ENCODE data around the gene HHAT.
"Not testable (repeated sequence)": the region's sequence is repeated elsewhere in the genome, so short reads cannot be mapped to it uniquely, and the experiment has no call there.

The HHAT gene

GRCh38 chr1:210631399-210631798 is 302.7 kb downstream of the HHAT start:
- no peak for DNase-seq (ENCODE audit: extremely low read depth in 1 of 2, low read depth in 1 of 2)

GRCh38 chr1:210633140-210633539 is 304.4 kb downstream of the HHAT start:
- no peak for DNase-seq (ENCODE audit: extremely low read depth in 1 of 2, low read depth in 1 of 2)

GRCh38 chr1:210633636-210634035 is 304.9 kb downstream of the HHAT start:
- DNase-seq (ENCODE audit: extremely low read depth in 1 of 2, low read depth in 1 of 2), result no peak

GRCh38 chr1:210635108-210635507 is 306.4 kb downstream of the HHAT start:
- DNase-seq (ENCODE audit: extremely low read depth in 1 of 2, low read depth in 1 of 2), result no peak

- DNase-seq (ENCODE audit: extremely low read depth in 1 of 2, low read depth in 1 of 2), result no peak
Measured at GRCh38 chr1:210641582-210641981, 312.9 kb downstream of the HHAT start.

- no peak for DNase-seq (ENCODE audit: extremely low read depth in 1 of 2, low read depth in 1 of 2)
Measured at GRCh38 chr1:210645582-210646257, 317.0 kb downstream of the HHAT start.

GRCh38 chr1:210646258-210646616 is 317.5 kb downstream of the HHAT start:
- DNase-seq (ENCODE audit: extremely low read depth in 1 of 2, low read depth in 1 of 2), result no peak

- DNase-seq (ENCODE audit: extremely low read depth in 1 of 2, low read depth in 1 of 2), result no peak
Measured at GRCh38 chr1:210647406-210648333, 319.0 kb downstream of the HHAT start.

GRCh38 chr1:210648588-210649269 is 320.0 kb downstream of the HHAT start:
- DNase-seq (ENCODE audit: extremely low read depth in 1 of 2, low read depth in 1 of 2), result no peak

GRCh38 chr1:210650403-210650802 is 321.7 kb downstream of the HHAT start:
- DNase-seq (ENCODE audit: extremely low read depth in 1 of 2, low read depth in 1 of 2), result no peak

GRCh38 chr1:210652329-210652954 is 323.7 kb downstream of the HHAT start:
- no peak for DNase-seq (ENCODE audit: extremely low read depth in 1 of 2, low read depth in 1 of 2)

- no peak for DNase-seq (ENCODE audit: extremely low read depth in 1 of 2, low read depth in 1 of 2)
Measured at GRCh38 chr1:210653771-210654170, 325.1 kb downstream of the HHAT start.

GRCh38 chr1:210654176-210654981 is 325.7 kb downstream of the HHAT start:
- no peak for DNase-seq (ENCODE audit: extremely low read depth in 1 of 2, low read depth in 1 of 2)

- DNase-seq (ENCODE audit: extremely low read depth in 1 of 2, low read depth in 1 of 2), result no peak
Measured at GRCh38 chr1:210655511-210655910, 326.8 kb downstream of the HHAT start.

GRCh38 chr1:210657806-210658205 is 329.1 kb downstream of the HHAT start:
- DNase-seq (ENCODE audit: extremely low read depth in 1 of 2, low read depth in 1 of 2), result no peak

GRCh38 chr1:210661520-210661919 is 332.8 kb downstream of the HHAT start:
- not testable (repeated sequence) for DNase-seq (ENCODE audit: extremely low read depth in 1 of 2, low read depth in 1 of 2)

GRCh38 chr1:210662291-210663050 is 333.8 kb downstream of the HHAT start:
- no peak for DNase-seq (ENCODE audit: extremely low read depth in 1 of 2, low read depth in 1 of 2)

- DNase-seq (ENCODE audit: extremely low read depth in 1 of 2, low read depth in 1 of 2), result no peak
Measured at GRCh38 chr1:210663730-210664573, 335.2 kb downstream of the HHAT start.

GRCh38 chr1:210669951-210670350 is 341.2 kb downstream of the HHAT start:
- no peak for DNase-seq (ENCODE audit: extremely low read depth in 1 of 2, low read depth in 1 of 2)
